Stimulated activated CD4-positive, alpha-beta T cell treated with anti-CD3 and anti-CD28 coated beads, Interleukin-4, amount 100 ng/mL, for 48 hours (primary cell): ENCODE results near the gene ZNF800.

ENCODE experiments used
- DNase-seq, 2 donors: peaks; one replicate each; pipeline ENCODE4 v3.0.0-alpha.2; 2020; ENCODE audit warnings: low read depth in 2 of 2

Gene ZNF800

GRCh38 chr7:127348247-127348631 lies 44.3 kb downstream of the ZNF800 start:
- no peak for DNase-seq

- DNase-seq = peak; percentile 64 to 66
Observed at GRCh38 chr7:127347567-127348246, 44.8 kb downstream of the ZNF800 start.

GRCh38 chr7:127346575-127347256 lies 45.8 kb downstream of the ZNF800 start:
- no peak for DNase-seq

- DNase-seq = no peak
Observed at GRCh38 chr7:127342596-127342995, 49.9 kb downstream of the ZNF800 start.

- no peak for DNase-seq
Observed at GRCh38 chr7:127338122-127338521, 54.4 kb downstream of the ZNF800 start.

- no peak for DNase-seq
Observed at GRCh38 chr7:127337581-127337980, 54.9 kb downstream of the ZNF800 start.

GRCh38 chr7:127336458-127336857 lies 56.0 kb downstream of the ZNF800 start:
- DNase-seq = no peak

- DNase-seq = no peak
Observed at GRCh38 chr7:127332880-127333279, 59.6 kb downstream of the ZNF800 start.

- no peak for DNase-seq
Observed at GRCh38 chr7:127330070-127330469, 62.4 kb downstream of the ZNF800 start.

GRCh38 chr7:127322832-127323493 lies 69.5 kb downstream of the ZNF800 start:
- DNase-seq = no peak

- no peak for DNase-seq
Observed at GRCh38 chr7:127322351-127322750, 70.2 kb downstream of the ZNF800 start.

GRCh38 chr7:127320974-127321373 lies 71.5 kb downstream of the ZNF800 start:
- DNase-seq = no peak
